T-helper 1 cell treated with Interleukin-12 subunit alpha and Interleukin-12 subunit beta and Interleukin-4 antibody, amounts not matched to agents 30 ng/mL and 1 ng/mL, for 36 hours (primary cell): ENCODE results near the gene STARD9. TPM values are rescaled to one million over a fixed set of nuclear protein-coding genes. Genes with fewer than 3 reads are reported as not detected.

Experiments
- intact Hi-C: fragments of 100-400 bp; cut with micrococcal nuclease; formaldehyde crosslinking; loops from one replicate; pipeline ENCODE4 v1.15.1; 2024
- total RNA-seq: library from RNA; stranded (reverse); gene quantifications from 2 replicates; pipeline ENCODE4 v1.2.3, GENCODE V29; 2022

The STARD9 gene
- total RNA-seq, 1 donor from 2014 or later = 11.3 TPM

DNA sequence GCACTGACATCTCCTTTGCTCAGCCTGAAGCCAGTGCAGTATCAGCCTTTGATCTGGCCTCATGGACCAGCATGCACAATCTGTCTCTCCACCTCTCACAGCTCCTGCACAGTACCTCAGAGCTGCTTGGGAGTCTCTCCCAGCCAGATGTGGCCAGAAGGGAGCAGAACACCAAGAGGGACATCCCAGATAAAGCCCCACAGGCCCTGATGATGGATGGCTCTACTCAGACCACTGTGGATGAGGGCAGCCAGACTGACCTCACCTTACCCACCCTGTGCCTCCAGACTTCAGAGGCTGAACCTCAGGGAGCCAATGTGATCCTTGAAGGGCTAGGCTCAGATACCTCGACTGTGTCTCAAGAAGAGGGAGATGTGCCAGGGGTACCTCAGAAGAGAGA lies 117.1 kb downstream of the STARD9 start:
- intact Hi-C loops = no loop called here

DNA sequence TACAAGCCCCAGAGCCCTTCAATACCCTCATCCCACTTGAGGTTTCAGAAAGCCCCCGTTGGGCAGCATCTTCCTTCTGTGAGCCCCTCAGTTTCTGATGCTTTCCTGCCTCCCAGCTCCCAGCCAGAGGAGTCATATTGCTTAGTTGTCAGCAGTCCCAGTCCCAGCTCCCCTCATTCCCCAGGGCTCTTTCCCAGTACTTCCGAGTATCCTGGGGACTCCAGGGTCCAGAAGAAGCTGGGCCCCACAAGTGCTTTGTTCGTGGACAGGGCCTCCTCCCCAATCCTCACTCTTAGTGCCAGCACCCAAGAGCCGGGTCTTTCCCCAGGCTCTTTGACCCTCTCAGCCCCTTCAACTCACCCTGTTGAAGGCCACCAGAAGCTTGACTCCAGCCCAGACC lies 117.6 kb downstream of the STARD9 start:
- intact Hi-C loops = no loop called here

DNA sequence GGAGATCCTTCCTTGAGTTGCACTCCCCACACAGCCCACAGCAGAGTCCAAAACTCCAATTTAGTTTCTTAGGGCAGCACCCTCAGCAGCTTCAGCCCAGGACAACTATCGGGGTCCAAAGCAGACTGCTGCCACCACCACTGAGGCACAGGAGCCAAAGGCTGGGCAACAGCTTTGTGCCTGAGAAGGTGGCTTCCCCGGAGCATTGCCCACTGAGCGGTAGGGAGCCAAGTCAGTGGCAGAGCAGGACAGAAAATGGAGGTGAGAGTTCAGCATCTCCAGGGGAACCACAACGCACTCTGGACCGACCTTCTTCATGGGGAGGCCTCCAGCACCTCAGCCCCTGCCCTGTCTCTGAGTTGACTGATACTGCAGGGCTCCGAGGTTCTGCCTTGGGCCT lies 118.1 kb downstream of the STARD9 start:
- intact Hi-C loops = no loop called here

- intact Hi-C loops = no loop called here
Observed at GRCh38 chr15:42693942-42694341, 118.5 kb downstream of the STARD9 start.

GRCh38 chr15:42694398-42694797 lies 119.0 kb downstream of the STARD9 start:
- intact Hi-C loops = no loop called here

DNA sequence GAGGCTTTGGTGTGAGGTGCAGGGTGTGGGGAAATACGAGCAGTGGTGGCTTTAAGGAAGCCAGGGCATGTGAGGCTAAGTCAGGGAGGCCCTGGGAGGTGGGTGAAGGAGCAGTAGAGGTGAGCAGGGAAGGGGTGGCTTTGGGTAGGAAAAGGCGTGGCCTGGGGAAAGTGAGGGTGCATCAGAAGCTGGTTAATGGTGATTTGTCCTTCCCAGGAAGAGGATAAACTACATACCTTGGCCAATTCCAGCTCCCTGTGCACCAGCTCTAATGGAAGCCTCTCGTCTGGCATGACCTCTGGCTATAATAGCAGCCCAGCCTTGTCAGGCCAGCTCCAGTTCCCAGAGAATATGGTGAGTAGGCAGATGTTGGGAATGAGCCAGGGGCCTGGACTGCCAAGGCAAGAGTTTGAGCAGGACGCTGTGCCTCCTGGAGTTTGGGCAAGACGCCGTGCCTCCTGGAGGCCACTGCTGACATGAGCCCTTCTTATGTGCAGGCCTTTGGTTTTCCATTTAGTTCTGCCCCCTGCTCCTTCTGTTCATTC lies 120.2 kb downstream of the STARD9 start:
- intact Hi-C loops = no loop called here

GRCh38 chr15:42696626-42697025 lies 121.2 kb downstream of the STARD9 start:
- intact Hi-C loops = no loop called here

DNA sequence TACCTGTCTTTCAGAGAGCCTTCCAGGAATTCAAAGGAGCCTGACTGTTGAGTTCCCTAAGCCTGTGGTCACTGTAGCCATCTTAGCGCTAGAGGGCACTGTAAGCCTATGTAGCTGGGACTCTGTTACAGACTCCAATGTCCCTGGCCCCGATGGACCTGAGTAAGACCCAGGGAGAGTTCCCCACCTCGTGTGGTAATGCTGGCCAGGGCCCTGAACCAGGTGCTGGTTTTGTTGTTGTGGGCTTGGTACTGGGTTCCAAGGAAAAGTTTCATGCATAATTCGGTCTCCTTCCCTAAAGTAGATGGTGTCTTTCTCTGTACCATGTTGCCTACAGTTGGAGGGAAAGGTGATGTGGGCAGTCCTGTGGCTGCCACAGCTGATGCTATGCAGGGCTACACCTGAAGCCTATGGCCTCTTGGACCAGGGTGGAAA lies 129.1 kb downstream of the STARD9 start:
- intact Hi-C loops = loop anchor here (1.0 to 2.0 kb wide), 5 partner anchors 217 to 580 kb away; no protein-coding TSS in a partner anchor

GRCh38 chr15:42705336-42705735 lies 129.9 kb downstream of the STARD9 start:
- intact Hi-C loops = loop anchor here (2.0 kb wide), 1 partner anchor 579 kb away; no protein-coding TSS in a partner anchor

GRCh38 chr15:42707068-42707467 lies 131.7 kb downstream of the STARD9 start:
- intact Hi-C loops = no loop called here

- intact Hi-C loops = no loop called here
Observed at GRCh38 chr15:42707873-42708544, 132.6 kb downstream of the STARD9 start.

GRCh38 chr15:42710662-42711061 lies 135.3 kb downstream of the STARD9 start:
- intact Hi-C loops = no loop called here

- intact Hi-C loops = no loop called here
Observed at GRCh38 chr15:42711746-42712145, 136.3 kb downstream of the STARD9 start.

GRCh38 chr15:42712584-42712983 lies 137.2 kb downstream of the STARD9 start:
- intact Hi-C loops = no loop called here

DNA sequence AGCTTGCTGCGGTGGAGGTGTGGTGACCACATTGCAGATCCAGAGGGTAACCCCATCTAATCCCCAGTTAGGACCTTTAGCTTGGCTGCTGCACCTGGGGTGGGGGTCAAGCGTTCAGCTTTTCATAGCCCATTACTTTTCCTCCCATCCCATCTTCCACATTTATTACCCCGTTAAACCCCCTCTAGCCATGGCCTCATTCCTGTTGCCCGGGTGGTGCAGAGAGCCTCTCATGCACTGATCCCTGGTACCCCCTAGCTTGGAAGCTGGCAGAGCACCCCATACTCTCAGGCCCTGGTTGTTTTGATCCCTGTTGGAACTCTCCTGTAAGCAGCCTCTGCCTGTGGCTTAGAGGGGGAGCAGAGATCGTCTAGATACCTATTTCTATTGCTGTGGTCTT lies 140.7 kb downstream of the STARD9 start:
- intact Hi-C loops = no loop called here

- intact Hi-C loops = no loop called here
Observed at GRCh38 chr15:42716626-42717025, 141.2 kb downstream of the STARD9 start.

GRCh38 chr15:42719043-42719442 lies 143.6 kb downstream of the STARD9 start:
- intact Hi-C loops = no loop called here

DNA sequence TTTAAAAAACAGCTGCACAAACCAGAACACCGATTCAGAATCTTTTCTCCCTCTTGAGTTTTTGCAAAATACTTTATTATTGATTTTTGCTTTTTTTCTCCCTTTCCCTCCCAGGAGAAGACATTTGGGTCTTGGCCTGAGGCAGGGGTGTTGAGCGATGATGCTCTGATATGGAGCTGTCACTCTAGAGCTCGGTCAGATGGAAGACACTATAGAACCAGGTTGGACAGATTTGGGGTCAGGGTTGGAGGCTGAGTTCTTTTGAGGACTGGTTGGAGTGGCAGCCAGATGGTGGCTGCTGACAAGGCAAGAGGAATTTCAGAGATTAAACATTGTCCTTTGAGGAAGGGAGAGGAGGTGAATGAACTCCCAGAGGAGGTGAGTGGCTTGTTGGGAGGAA lies 144.7 kb downstream of the STARD9 start:
- intact Hi-C loops = no loop called here

DNA sequence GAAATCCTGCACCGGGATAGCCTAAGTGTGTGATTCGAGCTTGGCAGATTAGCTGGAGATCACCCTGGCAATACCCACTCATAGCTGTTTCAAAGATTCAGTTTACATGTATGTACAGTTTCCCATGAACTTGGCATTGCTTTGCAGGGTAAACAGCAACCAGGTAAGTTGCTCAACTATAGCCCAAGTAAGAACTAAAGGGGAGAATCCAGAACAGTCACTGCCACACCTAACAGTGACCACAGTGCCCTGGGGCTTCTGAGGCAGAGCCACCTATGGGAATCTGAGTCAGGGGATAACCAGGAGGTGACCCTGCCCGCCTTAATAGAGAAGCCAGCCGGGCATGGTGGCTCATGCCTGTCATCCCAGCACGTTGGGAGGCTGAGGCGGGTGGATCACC lies 145.6 kb downstream of the STARD9 start:
- intact Hi-C loops = no loop called here

DNA sequence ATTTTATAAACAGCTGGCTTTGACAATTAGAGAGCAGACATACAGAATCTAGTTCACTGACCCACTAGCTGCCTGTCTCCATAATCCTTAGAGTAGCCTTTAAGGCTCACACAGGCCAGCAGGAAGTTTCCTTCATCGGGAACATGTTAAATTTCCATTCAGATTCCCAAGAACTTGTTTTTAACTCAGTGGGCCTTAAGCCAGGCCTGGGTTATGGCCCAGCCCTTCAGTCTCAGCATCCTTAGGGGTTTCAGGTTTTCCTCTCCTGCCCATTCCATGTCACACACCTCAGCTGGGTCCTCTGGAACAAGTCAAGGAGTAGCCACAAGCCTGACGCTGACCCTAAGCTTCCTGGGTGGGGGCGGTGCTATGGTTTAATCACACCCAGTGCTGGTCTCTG lies 146.5 kb downstream of the STARD9 start:
- intact Hi-C loops = no loop called here

GRCh38 chr15:42723068-42723467 lies 147.7 kb downstream of the STARD9 start:
- intact Hi-C loops = no loop called here

DNA sequence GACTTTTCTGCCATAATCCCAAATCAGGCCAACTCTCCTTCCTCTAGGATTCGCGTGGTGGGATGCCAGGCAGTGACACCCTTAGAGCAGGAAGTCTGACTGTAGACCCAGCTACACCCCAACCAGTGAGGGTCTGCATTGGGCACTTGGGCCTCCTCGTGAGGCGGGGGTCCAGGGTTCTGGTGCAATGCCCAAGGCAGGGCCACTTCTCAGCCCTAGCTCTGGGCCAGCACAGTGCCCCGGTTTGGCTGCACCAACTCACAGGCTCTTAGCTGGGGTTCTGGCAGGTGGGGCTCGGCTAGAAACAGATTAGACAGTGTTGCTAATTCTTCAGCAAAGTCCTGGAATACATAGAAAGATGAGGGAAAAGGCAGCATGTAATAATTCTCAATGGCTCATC lies 148.9 kb downstream of the STARD9 start:
- intact Hi-C loops = no loop called here

DNA sequence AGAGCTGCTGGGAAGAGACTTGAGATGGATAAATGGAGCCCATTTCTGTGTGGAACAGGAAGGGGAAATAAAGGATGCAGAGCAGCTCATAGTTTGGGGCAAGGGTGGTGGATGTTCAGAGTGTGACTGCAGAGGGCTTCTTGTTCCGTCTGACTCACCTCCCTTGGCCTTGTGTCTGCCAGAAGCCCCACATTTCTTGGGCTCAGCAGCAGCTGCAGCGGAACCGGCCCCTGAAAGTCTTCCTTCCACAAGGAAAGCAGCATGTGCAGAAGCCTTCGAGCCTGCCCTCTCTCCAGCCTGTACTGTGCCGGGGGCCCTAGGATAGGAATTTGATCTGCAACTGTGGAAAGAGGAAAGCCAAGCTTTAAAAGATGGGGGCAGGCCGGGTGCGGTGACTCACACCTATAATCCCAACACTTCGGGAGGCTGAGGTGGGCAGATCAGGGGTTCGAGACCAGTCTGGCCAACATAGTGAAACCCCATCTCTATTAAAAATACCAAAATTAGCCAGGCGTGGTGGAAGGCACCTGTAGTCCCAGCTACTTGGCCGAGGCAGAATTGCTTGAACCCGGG lies 150.0 kb downstream of the STARD9 start:
- intact Hi-C loops = no loop called here
